HuH-7.5 (cell line): Measurements from ENCODE around the gene CAPN12.

Experiments
- DNase-seq: peaks from one replicate; pipeline ENCODE4 v3.0.0; 2011; ENCODE audit warnings: low spot score

CAPN12 gene

DNA sequence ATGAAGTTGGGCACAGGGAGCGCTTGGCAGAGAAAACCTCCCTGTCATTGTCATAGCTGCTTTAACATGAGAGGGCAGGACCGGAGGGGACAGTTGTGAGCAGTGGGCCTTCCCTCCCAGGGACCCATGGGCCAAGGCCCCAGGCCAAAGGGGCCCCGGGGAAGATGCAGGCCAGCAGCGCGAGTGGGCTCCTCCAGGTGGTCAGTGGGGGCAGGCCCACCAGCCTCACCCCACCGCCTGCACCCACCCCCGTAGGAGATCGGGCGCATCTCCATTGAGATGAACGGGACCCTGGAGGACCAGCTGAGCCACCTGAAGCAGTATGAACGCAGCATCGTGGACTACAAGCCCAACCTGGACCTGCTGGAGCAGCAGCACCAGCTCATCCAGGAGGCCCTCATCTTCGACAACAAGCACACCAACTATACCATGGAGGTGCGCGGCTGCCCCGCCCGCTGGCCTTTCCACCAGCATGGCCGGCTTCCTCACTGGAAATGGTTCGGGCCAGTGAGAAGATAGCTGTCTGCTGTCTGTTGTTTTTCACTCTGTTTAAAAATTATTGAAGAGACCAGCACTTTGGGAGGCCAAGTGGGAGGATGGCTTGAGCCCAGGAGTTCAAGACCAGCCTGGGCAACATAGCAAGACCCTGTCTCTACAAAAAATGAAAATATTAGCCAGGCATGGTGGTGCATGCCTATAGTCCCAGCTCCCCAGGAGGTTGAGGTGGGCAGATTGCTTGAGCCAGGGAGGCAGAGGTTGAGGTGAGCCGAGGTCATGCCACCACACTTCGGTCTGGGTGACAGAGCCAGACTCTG, 18.6 kb downstream of the CAPN12 start:
- no peak for DNase-seq

DNA sequence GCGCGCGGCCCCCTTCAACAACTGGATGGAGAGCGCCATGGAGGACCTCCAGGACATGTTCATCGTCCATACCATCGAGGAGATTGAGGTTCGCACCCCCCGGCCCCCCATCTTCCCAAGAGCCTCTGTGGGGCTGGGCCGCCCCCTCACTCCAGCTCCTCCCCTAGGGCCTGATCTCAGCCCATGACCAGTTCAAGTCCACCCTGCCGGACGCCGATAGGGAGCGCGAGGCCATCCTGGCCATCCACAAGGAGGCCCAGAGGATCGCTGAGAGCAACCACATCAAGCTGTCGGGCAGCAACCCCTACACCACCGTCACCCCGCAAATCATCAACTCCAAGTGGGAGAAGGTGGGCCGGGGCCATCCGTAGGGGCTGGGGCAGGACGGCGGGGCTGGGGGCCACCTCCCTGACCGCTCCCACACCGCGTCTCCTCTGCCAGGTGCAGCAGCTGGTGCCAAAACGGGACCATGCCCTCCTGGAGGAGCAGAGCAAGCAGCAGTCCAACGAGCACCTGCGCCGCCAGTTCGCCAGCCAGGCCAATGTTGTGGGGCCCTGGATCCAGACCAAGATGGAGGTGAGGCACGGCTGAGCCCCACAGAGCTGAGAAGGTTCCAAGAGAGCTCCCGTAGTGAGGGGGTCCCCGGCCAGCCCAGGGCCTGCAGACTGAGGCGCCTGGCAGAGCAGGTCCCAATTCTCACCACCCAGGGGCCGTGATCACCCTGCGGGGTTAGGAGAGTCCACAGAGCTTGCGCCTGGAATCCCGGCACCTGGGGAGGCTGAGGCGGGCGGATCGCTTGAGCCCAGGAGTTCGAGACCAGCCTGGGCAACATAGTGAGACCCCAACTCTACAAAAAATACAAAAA, 20.1 kb downstream of the CAPN12 start:
- no peak for DNase-seq

DNA sequence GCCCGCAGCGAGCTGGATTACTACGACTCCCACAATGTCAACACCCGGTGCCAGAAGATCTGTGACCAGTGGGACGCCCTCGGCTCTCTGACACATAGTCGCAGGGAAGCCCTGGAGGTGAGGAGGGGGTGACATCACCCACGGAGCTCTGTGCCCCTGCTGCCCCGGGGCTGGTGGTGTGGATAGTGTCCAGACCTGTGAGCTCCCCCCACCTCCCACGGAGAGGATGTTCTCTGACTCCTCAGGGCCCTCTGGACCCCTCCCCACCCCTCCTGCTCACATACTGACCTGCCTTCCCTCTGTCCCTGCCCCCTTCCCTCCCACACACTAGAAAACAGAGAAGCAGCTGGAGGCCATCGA, 20.7 kb downstream of the CAPN12 start:
- DNase-seq = no peak

GRCh38 chr19:38722947-38723605, 21.2 kb downstream of the CAPN12 start:
- no peak for DNase-seq

DNA sequence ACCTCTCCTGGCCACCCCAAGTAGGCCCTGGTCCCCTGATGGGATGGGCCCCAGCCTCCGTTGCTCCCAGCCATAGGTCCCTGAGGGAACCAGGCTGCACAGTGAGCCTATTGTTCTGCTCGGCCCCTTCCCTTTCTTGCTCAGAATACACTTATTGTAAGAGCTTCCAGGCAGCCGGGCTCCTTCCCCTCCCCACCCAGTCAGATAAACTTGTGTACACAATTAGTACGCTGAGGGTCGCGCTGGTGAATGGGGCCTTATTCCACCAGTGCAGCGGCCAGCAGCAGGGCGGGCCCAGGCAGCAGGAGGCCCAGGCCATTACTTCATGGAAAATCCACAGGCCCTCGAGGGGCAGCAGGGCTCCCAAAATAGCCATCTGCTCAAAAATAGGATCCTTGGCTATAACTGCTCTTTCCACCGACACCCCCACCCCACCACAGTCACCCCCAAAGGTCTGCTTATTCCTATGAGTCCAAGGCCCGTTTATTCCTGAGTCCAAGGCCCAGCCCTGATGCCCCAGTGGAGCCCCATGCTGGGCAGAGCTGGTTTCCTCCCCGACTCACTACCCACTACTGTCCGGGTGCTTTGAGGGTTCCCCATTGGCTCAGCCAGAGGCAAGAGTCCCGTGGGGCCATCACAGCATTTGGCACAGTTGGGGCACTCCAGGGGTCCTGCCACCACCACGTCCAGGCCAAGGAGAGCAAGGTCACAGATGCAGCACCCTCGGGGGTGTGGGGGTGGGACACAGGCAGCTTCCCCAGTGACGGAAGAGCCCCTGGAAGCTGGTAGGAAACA, 22.1 kb downstream of the CAPN12 start:
- peak; percentile 80 for DNase-seq

- no peak for DNase-seq
These were observed 22.8 kb downstream of the CAPN12 start for GRCh38 chr19:38721496-38721895.

DNA sequence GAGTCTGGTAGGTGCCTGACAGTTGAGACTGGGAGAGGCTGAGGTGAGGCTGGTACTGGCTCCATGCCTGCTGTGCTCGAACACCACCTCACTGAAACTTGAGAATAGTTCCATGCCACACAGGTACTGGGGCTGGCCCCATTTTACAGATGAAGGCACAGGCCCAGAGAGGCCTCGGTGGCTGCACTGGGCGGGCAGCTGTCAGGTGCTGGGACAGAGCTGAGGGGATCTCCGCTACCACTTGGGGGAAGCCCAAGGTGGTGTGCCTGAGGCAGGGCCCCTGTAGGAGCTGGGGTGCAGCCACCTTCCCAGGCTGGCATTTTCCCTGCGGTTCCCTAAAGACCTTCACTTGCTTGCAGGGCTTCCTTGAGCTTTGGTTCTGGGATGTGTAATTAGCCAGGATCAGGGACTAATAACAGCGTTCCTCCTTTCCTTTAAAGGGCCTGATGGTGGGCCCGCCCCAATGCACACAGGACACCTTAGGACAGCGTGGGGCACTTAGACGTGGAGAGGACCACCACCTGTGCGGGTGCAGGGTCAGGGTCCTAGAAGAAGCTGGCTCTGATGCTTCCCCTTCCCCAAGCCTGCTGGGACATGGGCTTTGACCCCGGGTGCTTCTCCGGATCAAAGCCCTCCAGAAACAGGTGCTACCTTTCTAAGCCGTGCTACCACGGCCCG, 23.6 kb downstream of the CAPN12 start:
- no peak for DNase-seq

DNA sequence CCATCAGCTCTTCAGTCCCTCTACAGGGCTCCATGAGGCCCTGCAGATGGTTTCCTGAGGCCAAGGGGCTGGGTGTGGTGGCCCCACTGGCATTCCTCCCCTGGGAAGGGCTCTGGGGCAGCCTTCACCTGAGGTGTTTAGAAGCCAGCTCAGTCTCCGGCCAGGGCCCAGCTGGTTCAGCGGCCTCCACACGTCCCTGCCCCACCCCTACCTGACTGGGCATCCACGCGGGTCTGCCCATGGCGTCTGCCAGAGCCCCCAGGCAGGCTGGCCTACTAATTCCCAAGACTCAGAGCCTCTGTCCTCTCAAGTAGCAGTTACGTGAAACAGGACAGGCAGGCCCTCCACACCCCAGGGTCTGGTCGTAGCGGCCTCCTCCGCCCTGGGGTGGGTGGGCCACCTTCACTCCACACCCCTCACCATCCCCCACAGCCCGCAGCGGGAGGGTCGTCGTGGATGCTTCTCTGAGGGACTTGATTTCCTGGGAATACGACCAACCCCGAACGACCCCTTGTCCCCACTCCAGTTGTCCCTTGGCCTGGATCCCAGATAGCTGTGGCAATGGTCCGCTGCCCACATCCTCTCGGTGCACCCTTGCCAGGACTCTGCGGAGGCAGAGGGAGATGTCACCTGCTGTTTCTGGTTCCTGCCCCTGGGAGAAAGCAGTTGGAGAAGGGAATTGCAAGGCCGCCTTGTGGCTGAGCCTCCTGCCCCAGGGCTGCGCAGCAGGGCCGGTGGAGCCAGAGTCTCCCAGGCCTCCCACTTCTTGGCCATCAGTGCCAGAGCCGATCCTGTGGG, 24.3 kb downstream of the CAPN12 start:
- DNase-seq = no peak

DNA sequence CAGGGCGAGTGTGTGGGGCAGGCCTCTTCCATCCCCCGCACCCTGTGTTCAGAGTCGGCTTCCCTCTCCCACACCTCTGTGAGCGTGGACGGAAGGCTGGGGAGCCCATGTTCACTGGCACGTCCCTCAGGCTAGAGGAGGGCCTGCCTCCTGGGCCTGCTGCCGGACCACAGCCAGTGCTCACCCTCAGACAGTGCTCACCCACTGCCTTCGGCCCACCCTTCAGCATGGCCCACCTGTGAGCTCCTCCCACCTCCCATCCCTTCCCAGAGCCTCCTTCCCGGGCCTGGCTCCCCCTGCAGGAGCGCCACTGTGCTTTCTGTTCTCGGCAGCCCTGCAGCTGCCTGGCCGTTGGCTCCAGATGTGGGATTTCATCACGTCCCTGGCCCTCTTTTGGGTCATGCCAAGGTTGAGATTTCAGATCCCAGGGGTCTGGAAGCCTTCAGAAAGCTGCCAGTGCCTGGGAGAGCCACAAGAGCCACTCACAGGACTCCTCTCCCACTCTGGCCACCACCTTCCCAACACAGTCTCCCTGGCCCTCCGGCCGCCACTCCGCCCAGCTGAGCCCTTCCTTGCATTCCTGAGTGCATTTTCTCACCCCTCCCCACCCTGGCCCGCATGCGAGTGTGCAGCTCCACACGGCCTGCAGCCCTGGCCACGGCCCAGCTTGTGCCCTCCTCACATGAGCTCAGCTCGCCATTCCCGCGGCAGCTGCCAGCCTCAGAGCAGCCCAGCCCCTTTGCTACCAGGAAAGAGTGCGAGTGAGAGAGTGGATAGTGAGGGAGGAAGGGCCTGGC, 25.3 kb downstream of the CAPN12 start:
- DNase-seq = no peak

GRCh38 chr19:38717855-38718254, 26.4 kb downstream of the CAPN12 start:
- DNase-seq = no peak

- DNase-seq = no peak
These were observed 27.2 kb downstream of the CAPN12 start for GRCh38 chr19:38717051-38717450.

DNA sequence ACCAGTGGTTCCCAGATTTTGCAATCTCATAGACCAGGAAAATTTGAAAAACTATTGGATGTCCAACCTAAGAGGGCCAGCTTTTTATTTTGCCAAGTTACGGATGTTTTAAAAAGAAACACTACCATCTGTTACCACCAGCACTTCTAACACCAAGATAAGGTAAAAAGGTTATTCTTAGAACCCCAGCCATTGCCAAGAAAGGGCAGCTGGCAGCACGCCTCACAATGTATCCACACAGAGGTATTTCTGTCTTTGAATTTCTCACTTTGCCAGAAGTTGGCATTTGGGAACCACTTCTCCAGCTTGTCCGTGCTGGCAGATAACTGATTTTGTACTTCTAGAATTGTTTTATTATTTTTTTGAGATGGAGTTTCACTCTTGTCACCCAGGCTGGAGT, 28.7 kb downstream of the CAPN12 start:
- no peak for DNase-seq

DNA sequence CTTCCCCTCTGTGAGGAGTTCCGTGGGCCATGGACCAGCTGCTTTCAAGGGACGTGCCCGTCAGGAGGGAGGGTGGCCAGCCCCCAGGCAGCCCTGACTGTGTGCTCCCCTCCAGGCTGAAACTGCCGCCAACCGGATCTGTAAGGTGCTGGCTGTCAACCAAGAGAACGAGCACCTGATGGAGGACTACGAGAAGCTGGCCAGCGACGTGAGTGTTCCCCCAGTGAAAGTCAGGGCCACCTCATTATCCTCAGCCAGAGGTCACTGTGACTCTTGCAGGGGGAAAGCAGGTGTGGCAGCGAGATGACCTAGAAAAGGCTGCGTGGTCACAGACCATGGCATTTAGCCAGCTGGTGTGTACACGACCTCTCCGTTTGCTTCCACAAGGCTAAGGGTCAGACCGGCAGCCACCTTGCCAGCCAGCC, 29.9 kb downstream of the CAPN12 start:
- peak; percentile 71 for DNase-seq

GRCh38 chr19:38713865-38714264, 30.4 kb downstream of the CAPN12 start:
- no peak for DNase-seq

- no peak for DNase-seq
These were observed 31.0 kb downstream of the CAPN12 start for GRCh38 chr19:38713227-38713649.

DNA sequence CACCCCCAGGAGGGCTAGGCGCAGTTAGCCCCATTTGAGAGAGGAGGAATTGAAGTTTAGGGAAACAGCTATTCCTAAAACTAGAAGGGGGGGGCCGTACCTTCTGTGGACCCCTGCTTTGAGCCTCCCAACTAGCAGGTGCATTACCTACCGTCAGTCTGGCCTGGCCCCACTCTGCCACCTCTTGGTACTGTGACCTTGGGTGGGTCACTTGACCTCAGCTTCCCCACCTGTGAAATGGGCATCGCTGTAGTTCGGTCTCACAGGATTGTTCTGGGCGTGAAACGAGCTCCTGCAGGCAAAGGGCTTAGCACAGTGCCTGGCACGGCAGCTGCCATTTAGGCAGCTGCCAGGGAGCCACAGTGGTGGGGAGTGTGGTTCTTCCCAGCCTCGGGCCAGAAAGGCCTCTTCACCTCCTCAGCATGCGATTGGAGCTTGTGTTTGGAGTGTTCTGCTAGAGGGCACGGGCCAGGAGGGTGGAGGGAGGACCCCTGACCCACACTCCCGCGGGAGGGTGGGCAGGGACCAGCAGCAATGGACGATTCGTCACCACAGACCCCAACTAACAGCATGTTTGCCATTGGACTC, 32.0 kb downstream of the CAPN12 start:
- no peak for DNase-seq

DNA sequence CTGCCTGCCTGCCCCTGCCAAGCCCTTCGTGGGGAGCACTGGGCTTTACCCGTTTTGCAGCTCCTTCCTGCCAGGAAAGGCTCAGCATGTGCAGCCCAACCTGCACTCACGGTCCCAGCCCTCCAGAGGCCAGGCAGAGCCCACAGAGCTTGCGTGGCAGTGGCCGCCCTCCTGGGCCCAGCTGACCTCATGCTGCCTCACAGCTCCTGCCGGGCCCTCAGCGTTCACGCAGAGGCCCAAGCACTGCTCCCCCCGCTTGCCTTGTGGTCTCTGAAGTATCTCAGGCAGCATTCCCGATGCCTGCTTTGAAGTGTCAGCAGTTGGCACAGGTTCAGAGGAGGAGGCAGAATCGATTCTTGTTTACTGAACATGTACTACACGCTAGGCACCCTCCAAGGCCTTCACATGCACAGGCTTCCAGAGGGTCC, 32.5 kb downstream of the CAPN12 start:
- DNase-seq = no peak

DNA sequence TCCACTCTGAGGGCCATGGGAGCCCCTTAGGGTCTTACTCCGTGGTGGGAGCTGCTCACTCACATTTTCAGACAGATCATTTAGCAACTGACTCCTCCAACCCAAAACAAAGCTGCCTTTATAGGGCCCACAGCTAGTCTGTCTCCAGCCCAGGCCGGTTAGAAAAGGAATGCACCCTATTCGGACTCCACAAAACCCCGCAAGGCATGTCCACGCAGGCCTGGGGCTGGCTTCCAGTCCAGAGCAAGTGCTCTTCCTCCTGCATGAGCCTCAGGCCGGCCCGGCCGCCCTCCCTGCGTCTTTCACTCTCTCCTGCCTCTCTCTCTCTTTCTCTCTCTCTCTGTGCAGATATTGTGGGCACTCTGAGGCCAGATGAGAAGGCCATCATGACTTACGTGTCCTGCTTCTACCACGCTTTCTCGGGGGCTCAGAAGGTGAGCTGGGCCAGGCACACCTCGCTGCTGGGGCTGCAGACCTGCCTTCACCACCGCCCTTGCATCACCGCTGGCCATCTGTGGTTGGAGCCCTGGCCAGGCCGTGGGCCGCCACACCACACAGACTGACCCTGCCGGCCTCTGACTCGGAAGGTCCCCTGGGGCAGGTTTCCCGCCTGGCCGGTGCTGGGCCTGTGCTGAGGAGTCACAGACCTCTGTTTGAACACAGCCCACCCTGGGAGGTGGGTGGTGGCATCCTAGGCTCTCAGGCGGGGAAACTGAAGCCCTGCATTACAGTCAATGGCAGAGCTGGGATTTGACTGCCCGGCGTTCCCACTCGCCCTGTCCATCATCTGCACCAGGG, 33.1 kb downstream of the CAPN12 start:
- DNase-seq = no peak

DNA sequence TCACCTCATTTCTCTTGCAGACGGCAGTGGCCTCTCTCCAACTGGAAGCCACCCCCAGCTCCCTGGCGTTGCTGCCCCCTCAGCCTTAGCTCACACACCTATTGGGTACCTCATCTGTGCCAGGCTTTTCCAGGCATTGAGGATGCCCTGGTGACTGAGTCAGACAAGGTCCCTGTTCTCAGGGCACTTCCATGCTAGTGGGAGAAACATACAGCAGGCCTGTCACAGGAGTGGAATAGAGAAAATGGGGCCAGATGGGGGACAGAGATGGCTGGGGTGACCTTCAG, 33.9 kb downstream of the CAPN12 start:
- no peak for DNase-seq
